Endothelial cell of umbilical vein (primary cell): ENCODE results near the gene GTF3C5. TPM values are rescaled to one million over a fixed set of nuclear protein-coding genes. Genes with fewer than 3 reads are reported as not detected.

ENCODE experiments used
- BruUV-seq: library from RNA; stranded (reverse); fragments of 400-500 nt; replicated peaks from 2 replicates; lab custom pipeline; 2021; lab: Mats Ljungman, UMichigan
- CTCF ChIA-PET: fragments of 300-600, 350-600 bp; sonication (Branson Sonifier 250); formaldehyde crosslinking; loops from one replicate; lab custom pipeline; 2021; ENCODE audit warnings: antibody characterized with exemption, inconsistent platforms; lab: Charles Lee
- POLR2A ChIA-PET: fragments of 300-600, 350-600 bp; sonication (Branson Sonifier 250); formaldehyde crosslinking; loops from one replicate; lab custom pipeline; 2021; ENCODE audit warnings: antibody characterized with exemption, inconsistent platforms; lab: Charles Lee
- DNase-seq: peaks from one replicate; pipeline ENCODE4 v3.0.0-alpha.2; 2011; ENCODE audit warnings: low read depth, low spot score
- FAIRE-seq: peaks from 2 replicates; lab custom pipeline; 2011; peaks lifted over from hg19 to GRCh38; lab: Jason Lieb, UNC
- H2AFZ ChIP-seq: 2 replicates; pipeline ENCODE4 v1.6.0; 2012; ENCODE audit warnings: low read depth, low read length, control low read depth, inconsistent platforms
- H3K27ac ChIP-seq: 2 replicates; pipeline ENCODE4 v1.5.1; 2011; ENCODE audit warnings: low read depth, mild to moderate bottlenecking, control low read depth, low read length, moderate library complexity; ENCODE audit not compliant: insufficient read depth
- H3K27me3 ChIP-seq, 2 experiments: 2 replicates each; pipeline versions ENCODE4 v1.6.0 to v1.6.1; 2011; ENCODE audit warnings: low read length in 2 of 2, mixed read lengths in 1 of 2; ENCODE audit not compliant: control insufficient read depth in 2 of 2, insufficient read depth in 2 of 2
- H3K36me3 ChIP-seq, 2 experiments: 2 replicates in 1 of 2; 3 replicates in 1 of 2; pipeline ENCODE4 v1.5.1; 2011; ENCODE audit warnings: low read length in 2 of 2, mild to moderate bottlenecking in 1 of 2, moderate library complexity in 1 of 2; ENCODE audit not compliant: control insufficient read depth in 2 of 2, insufficient read depth in 2 of 2; ENCODE audit errors: extremely low read depth in 1 of 2
- H3K4me1 ChIP-seq: 3 replicates; pipeline ENCODE4 v1.5.1; 2011; ENCODE audit warnings: mild to moderate bottlenecking, low read length; ENCODE audit not compliant: control insufficient read depth, insufficient read depth; ENCODE audit errors: extremely low read depth
- H3K4me2 ChIP-seq: 2 replicates; pipeline ENCODE4 v1.6.1; 2011; ENCODE audit warnings: low read length, control low read depth, mixed read lengths; ENCODE audit not compliant: insufficient read depth
- H3K4me3 ChIP-seq, 3 experiments: fragments of 200-600 bp in 1 of 3; sonication (generic), shearing (Covaris generic) in 1 of 3; replicated peaks in 1 of 3; 2 replicates each; pipeline ENCODE4 v1.5.1; 2011 to 2016; ENCODE audit warnings: control low read depth in 3 of 3, low read length in 3 of 3, mild to moderate bottlenecking in 2 of 3, inconsistent platforms in 1 of 3, low read depth in 1 of 3, moderate library complexity in 1 of 3; ENCODE audit not compliant: insufficient read depth in 1 of 3
- H3K79me2 ChIP-seq: 2 replicates; pipeline ENCODE4 v1.6.0; 2012; ENCODE audit warnings: low read length, inconsistent platforms; ENCODE audit not compliant: control insufficient read depth, insufficient read depth
- H3K9ac ChIP-seq: replicated peaks from 2 replicates; pipeline ENCODE3; 2011; ENCODE audit warnings: low read length, control low read depth; ENCODE audit not compliant: insufficient read depth; ENCODE audit errors: extremely low read depth
- H3K9me1 ChIP-seq: replicated peaks from 3 replicates; pipeline ENCODE4 v1.6.0; 2011; ENCODE audit warnings: mild to moderate bottlenecking, low read length; ENCODE audit not compliant: control insufficient read depth, insufficient read depth; ENCODE audit errors: extremely low read depth
- H3K9me3 ChIP-seq: replicated peaks from 2 replicates; pipeline ENCODE4 v1.5.1; 2012; ENCODE audit warnings: low read length, inconsistent platforms; ENCODE audit not compliant: control insufficient read depth, insufficient read depth
- H4K20me1 ChIP-seq: replicated peaks from 2 replicates; pipeline ENCODE3; 2011; ENCODE audit warnings: mild to moderate bottlenecking, low read length; ENCODE audit not compliant: control insufficient read depth, insufficient read depth; ENCODE audit errors: extremely low read depth
- CTCF ChIP-seq, 2 donors: IDR thresholded peaks; 1 replicate in 1 of 2; 2 replicates in 1 of 2; pipeline ENCODE4 v1.5.1; 2011; ENCODE audit warnings: low read length in 2 of 2, mild to moderate bottlenecking in 2 of 2, moderate library complexity in 2 of 2, control low read depth in 1 of 2, inconsistent platforms in 1 of 2, low read depth in 1 of 2; ENCODE audit not compliant: insufficient read depth in 1 of 2; ENCODE audit errors: extremely low read depth in 1 of 2
- EZH2 ChIP-seq: IDR thresholded peaks from 2 replicates; pipeline ENCODE4 v1.6.1; 2012; ENCODE audit warnings: borderline replicate concordance, low read depth, mild to moderate bottlenecking, moderate library complexity, low read length, inconsistent platforms; ENCODE audit not compliant: severe bottlenecking
- FOS ChIP-seq: IDR thresholded peaks from 2 replicates; pipeline ENCODE4 v1.6.1; 2011; ENCODE audit warnings: mild to moderate bottlenecking, low read length, moderate library complexity, borderline replicate concordance; ENCODE audit not compliant: insufficient read depth
- GATA2 ChIP-seq: IDR thresholded peaks from 2 replicates; pipeline ENCODE4 v1.7.0; 2011; ENCODE audit warnings: low read depth, mild to moderate bottlenecking, moderate library complexity, mixed read lengths, low read length; ENCODE audit not compliant: insufficient read length, insufficient read depth
- JUN ChIP-seq: IDR thresholded peaks from 2 replicates; pipeline ENCODE4 v1.6.1; 2011; ENCODE audit warnings: borderline replicate concordance, low read depth; ENCODE audit not compliant: insufficient read length, insufficient read depth
- MAX ChIP-seq: IDR thresholded peaks from 2 replicates; pipeline ENCODE4 v1.6.1; 2011; ENCODE audit not compliant: insufficient read depth, insufficient read length
- MYC ChIP-seq: IDR thresholded peaks from one replicate; pipeline ENCODE4 v1.6.1; 2011; ENCODE audit warnings: mild to moderate bottlenecking, low read depth, low read length
- POLR2A ChIP-seq: IDR thresholded peaks from 2 replicates; pipeline ENCODE4 v1.6.1; 2012; ENCODE audit warnings: low read depth, mild to moderate bottlenecking, control low read depth, low read length
- POLR2AphosphoS5 ChIP-seq: IDR thresholded peaks from 2 replicates; pipeline ENCODE4 v1.6.1; 2012; ENCODE audit warnings: low read depth, mild to moderate bottlenecking, control low read depth, low read length, moderate library complexity; ENCODE audit not compliant: insufficient read depth
- dilution Hi-C: fragments of 300-500 bp; cut with MboI; formaldehyde crosslinking; loops from one replicate; pipeline ENCODE4 v1.15.0; 2019; ENCODE audit warnings: low sequenced_read_pairs; ENCODE audit not compliant: extremely low pct_ligation_motif_present
- intact Hi-C: fragments of 100-400 bp; cut with micrococcal nuclease; formaldehyde crosslinking; loops from one replicate; pipeline ENCODE4 v1.10.0; 2022
- polyA plus RNA-seq, 4 experiments: library from polyadenylated mRNA; depleted of rRNA in 3 of 4; stranded (reverse) in 3 of 4; unstranded in 1 of 4; fragments of >200 nt; gene quantifications; 2 replicates each; pipeline versions ENCODE4 v1.2.1 to v1.2.3, GENCODE V29; 2011 to 2012; ENCODE audit warnings: missing spikeins in 1 of 4
- total RNA-seq: library from RNA; stranded (reverse); gene quantifications from 2 replicates; pipeline ENCODE4 v1.2.3, GENCODE V29; 2021

Gene GTF3C5
- total and polyA plus RNA-seq, 2 donors (not counting 3 experiments of a cell fraction or from before 2014, with no cell fraction given), result 65.6 to 73.8 TPM

- ChIA-PET CTCF (no interaction called here), POLR2A (no interaction called here)
- H3K9ac ChIP-seq, result no peak overlapping the region
- no peaks in the 10 kb centered on the region for H3K79me2 ChIP-seq
- no peaks in the 10 kb centered on the region for H3K27me3 ChIP-seq
- H3K27ac ChIP-seq, result no peak overlapping the region
- no peaks in the 10 kb centered on the region for H3K36me3 ChIP-seq
- no peaks in the 10 kb centered on the region for H3K9me3 ChIP-seq
- H3K4me3 ChIP-seq, result no peak overlapping the region
- H4K20me1 ChIP-seq, result no peaks in the 10 kb centered on the region
- H3K4me2 ChIP-seq, result no peak overlapping the region
- FAIRE-seq (no peak), DNase-seq (no peak)
- intact Hi-C loops (no loop called here), dilution Hi-C loops (no loop called here)
- no peaks in the 10 kb centered on the region for H3K9me1 ChIP-seq
- TF ChIP-seq FOS, result no peak
- no peak for TF ChIP-seq MAX
- TF ChIP-seq POLR2A, result no peak
- TF ChIP-seq MYC, result no peak
- TF ChIP-seq CTCF (IDR thresholded peaks at IDR 0.05; ENCODE audit: extremely low read depth in 1 of 2, insufficient read depth in 1 of 2, low read depth in 1 of 2, low read length in 2 of 2), result no peak
- no peak for TF ChIP-seq EZH2
- no peak for TF ChIP-seq GATA2
- no peak for TF ChIP-seq POLR2AphosphoS5
- no peak for TF ChIP-seq JUN
- H3K4me1 ChIP-seq, result no peaks in the 10 kb centered on the region
- H2AFZ ChIP-seq, result no peak overlapping the region
- BruUV-seq, result no TSS peak
Measured at GRCh38 chr9:133086894-133087293, 56.1 kb downstream of the GTF3C5 start.
